ENCODE data around the gene PCGF2. TPM values are rescaled to one million over a fixed set of nuclear protein-coding genes. Genes with fewer than 3 reads are reported as not detected.

PCGF2 gene
- total and polyA plus RNA-seq, 10 of the 15 experiments (the other 5 are each of a cell fraction or from before 2014, with no cell fraction given), result 2.7 to 35.6 (median 7.2) TPM

- Histone ChIP-seq H3K27ac (ENCODE audit: control insufficient read depth, insufficient read depth) (no peak overlapping the region), H3K9me3 (replicated peaks; ENCODE audit: control insufficient read depth, insufficient read depth, low read length) (no peaks in the 10 kb centered on the region), H3K4me3 (no peak overlapping the region), H4K20me1 (ENCODE audit: control insufficient read depth, insufficient read depth) (no peaks in the 10 kb centered on the region), H3K36me3 (ENCODE audit: control insufficient read depth in 2 of 2, insufficient read depth in 2 of 2, low read length in 1 of 2) (peaks cover 22 to 44% of the 10 kb centered on the region in 2 experiments), H3K79me2 (ENCODE audit: control insufficient read depth, insufficient read depth, low read length) (peaks cover 33% of the 10 kb centered on the region), H3K27me3 (replicated peaks in 1 of 2; ENCODE audit: control insufficient read depth in 2 of 2, insufficient read depth in 2 of 2, low read length in 1 of 2) (no peaks in the 10 kb centered on the region), H3K9ac (ENCODE audit: control insufficient read depth, insufficient read depth, low read length) (no peak overlapping the region), H3K4me1 (ENCODE audit: control insufficient read depth, insufficient read depth, low read length) (peaks cover 19% of the 10 kb centered on the region), H2AFZ (ENCODE audit: control insufficient read depth, low read depth, low read length) (no peak overlapping the region), H3K4me2 (ENCODE audit: control insufficient read depth, insufficient read depth) (no peak overlapping the region)
- TF ChIP-seq CHD4 (IDR thresholded peaks at IDR 0.05) (no peak), ZBTB4 (CRISPR knock-in tag; IDR thresholded peaks at IDR 0.05) (no peak), ZBED1 (IDR thresholded peaks at IDR 0.05; ENCODE audit: borderline replicate concordance) (no peak), KAT2A (conservative IDR thresholded peaks at IDR 0.05; ENCODE audit: control insufficient read depth, low read depth, low read length) (no peak)
- POLR2A ChIA-PET, result no interaction called here
- DNase-seq (ENCODE audit: low read depth, low spot score) (no peak), ATAC-seq (no peak), FAIRE-seq (no peak)
- CTCF ChIA-PET, result interaction anchor here (1.0 to 2.2 kb wide), 2 partner anchors 33 to 35 kb away, joined by 5 to 7 read pairs; no protein-coding TSS in a partner anchor
- in situ Hi-C loops (cut with MboI), result no loop called here
- BruUV-seq (replicated peaks), result no TSS peak
- SMC1A ChIA-PET (ENCODE audit: uncharacterized antibody, unreplicated experiment), result interaction anchor here (0.9 to 2.4 kb wide), 3 partner anchors 9 to 32 kb away, joined by 3 to 7 read pairs (median 5); no protein-coding TSS in a partner anchor
- RAD21 ChIA-PET (ENCODE audit: unreplicated experiment), result interaction anchor here (0.8 to 1.2 kb wide), 2 partner anchors 24 to 35 kb away, joined by 3 to 4 read pairs; no protein-coding TSS in a partner anchor
- WGBS (ENCODE audit: insufficient coverage, insufficient replicate concordance, low lambda C conversion rate, missing lambda C conversion rate), result 79% methylated on average over 5 of the region's 5 CpGs
- intact Hi-C loops (cut with micrococcal nuclease; ENCODE audit: unreplicated experiment), result no loop called here
Observed at GRCh38 chr17:38710985-38711384, 37.2 kb downstream of the PCGF2 start.

All from GM12878 (cell line).